Gastrocnemius medialis (tissue), 4 donors: ENCODE measurements around the gene NPB. TPM values are rescaled to one million over a fixed set of nuclear protein-coding genes. Genes with fewer than 3 reads are reported as not detected.

Experiments
- ATAC-seq, 2 donors: fragments of 150-250 bp; one replicate each; pipeline ENCODE4 v1.9.1; 2016
- DNase-seq, 2 donors: peaks; one replicate each; pipeline ENCODE4 v3.0.0-alpha.2; 2019
- H3K27ac ChIP-seq, 4 donors: fragments of 200-600 bp; sonication (generic); 1 replicate in 1 of 4; 2 replicates in 3 of 4; pipeline ENCODE4 v1.5.1; 2016 to 2018; ENCODE audit warnings: mild to moderate bottlenecking in 2 of 4, moderate library complexity in 1 of 4
- H3K27me3 ChIP-seq, 3 donors: fragments of 200-600 bp; sonication (generic) in 2 of 3; 1 replicate in 1 of 3; 2 replicates in 2 of 3; pipeline versions ENCODE4 v1.5.1 to v1.6.0; 2016 to 2019; ENCODE audit warnings: mild to moderate bottlenecking in 1 of 3, moderate library complexity in 1 of 3
- H3K36me3 ChIP-seq, 2 donors: fragments of 200-600 bp; sonication (generic) in 1 of 2; one replicate each; pipeline ENCODE4 v1.5.1; 2017 to 2018
- H3K4me1 ChIP-seq, 2 donors: fragments of 200-600 bp; sonication (generic) in 1 of 2; one replicate each; pipeline ENCODE4 v1.5.1; 2016 to 2017; ENCODE audit warnings: mild to moderate bottlenecking in 2 of 2
- H3K4me3 ChIP-seq, 4 donors: fragments of 200-600 bp; sonication (generic) in 3 of 4; 1 replicate in 1 of 4; 2 replicates in 3 of 4; pipeline ENCODE4 v1.5.1; 2016 to 2019; ENCODE audit warnings: mild to moderate bottlenecking in 2 of 4
- H3K9me3 ChIP-seq, 3 donors: fragments of 200-600 bp; sonication (generic) in 2 of 3; 1 replicate in 1 of 3; 2 replicates in 2 of 3; pipeline ENCODE4 v1.5.1; 2016 to 2019
- POLR2A ChIP-seq, 2 donors: fragments of 450-650 bp; IDR thresholded peaks; one replicate each; pipeline ENCODE4 v1.6.1; 2017; ENCODE audit warnings: antibody characterized with exemption in 2 of 2, mild to moderate bottlenecking in 2 of 2, moderate library complexity in 2 of 2
- in situ Hi-C, 4 donors: fragments of 200-750 bp; cut with MboI; loops; one replicate each; pipeline versions ENCODE4 v1.15.0 to v1.8.0; 2017; ENCODE audit warnings: low sequenced_read_pairs in 4 of 4
- intact Hi-C: fragments of 100-400 bp; cut with DNase I; formaldehyde crosslinking; loops from one replicate; pipeline ENCODE4 v1.15.1; 2023; ENCODE audit warnings: low total_unique reads
- total RNA-seq, 4 donors: library from RNA; depleted of rRNA; stranded (reverse); fragments of >200 nt; gene quantifications; one replicate each; pipeline versions ENCODE4 v1.1.0 to v1.2.3, GENCODE V29; 2016
- TF ChIP-seq, protein P1 (sequence below), 5 experiments: fragments of 450-650 bp in 3 of 5; fragments of 200-600 bp in 2 of 5; sonication (generic) in 2 of 5; IDR thresholded peaks in 4 of 5; conservative IDR thresholded peaks in 1 of 5; 1 replicate in 4 of 5; 2 replicates in 1 of 5; pipeline ENCODE4 v1.5.1; 2016 to 2019; ENCODE audit warnings: antibody characterized with exemption in 5 of 5, mild to moderate bottlenecking in 3 of 5, moderate library complexity in 3 of 5

Gene NPB
- total RNA-seq, 4 donors from 2014 or later = 0.46 to 1.4 (median 1.1) TPM; not detected in 1

- no peak for ATAC-seq
- no peaks in the 10 kb centered on the region for H3K27me3 ChIP-seq
- H3K36me3 ChIP-seq = no peaks in the 10 kb centered on the region
- intact Hi-C loops = no loop called here
- no peak overlapping the region for H3K27ac ChIP-seq
- no peak for TF ChIP-seq POLR2A (IDR thresholded peaks at IDR 0.05)
- TF ChIP-seq, protein P1, sequence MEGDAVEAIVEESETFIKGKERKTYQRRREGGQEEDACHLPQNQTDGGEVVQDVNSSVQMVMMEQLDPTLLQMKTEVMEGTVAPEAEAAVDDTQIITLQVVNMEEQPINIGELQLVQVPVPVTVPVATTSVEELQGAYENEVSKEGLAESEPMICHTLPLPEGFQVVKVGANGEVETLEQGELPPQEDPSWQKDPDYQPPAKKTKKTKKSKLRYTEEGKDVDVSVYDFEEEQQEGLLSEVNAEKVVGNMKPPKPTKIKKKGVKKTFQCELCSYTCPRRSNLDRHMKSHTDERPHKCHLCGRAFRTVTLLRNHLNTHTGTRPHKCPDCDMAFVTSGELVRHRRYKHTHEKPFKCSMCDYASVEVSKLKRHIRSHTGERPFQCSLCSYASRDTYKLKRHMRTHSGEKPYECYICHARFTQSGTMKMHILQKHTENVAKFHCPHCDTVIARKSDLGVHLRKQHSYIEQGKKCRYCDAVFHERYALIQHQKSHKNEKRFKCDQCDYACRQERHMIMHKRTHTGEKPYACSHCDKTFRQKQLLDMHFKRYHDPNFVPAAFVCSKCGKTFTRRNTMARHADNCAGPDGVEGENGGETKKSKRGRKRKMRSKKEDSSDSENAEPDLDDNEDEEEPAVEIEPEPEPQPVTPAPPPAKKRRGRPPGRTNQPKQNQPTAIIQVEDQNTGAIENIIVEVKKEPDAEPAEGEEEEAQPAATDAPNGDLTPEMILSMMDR (IDR thresholded peaks at IDR 0.05 in 4 of 5, conservative IDR thresholded peaks at IDR 0.05 in 1 of 5) = no peak
- no peaks in the 10 kb centered on the region for H3K9me3 ChIP-seq
- in situ Hi-C loops = no loop called here
- no peak for DNase-seq
- H3K4me3 ChIP-seq = no peak overlapping the region
- H3K4me1 ChIP-seq = peaks cover 20 to 24% of the 10 kb centered on the region in 2 donors
These were observed 4.0 kb downstream of the NPB start for GRCh38 chr17:81905993-81906392.

GRCh38 chr17:81906476-81907218 is 4.6 kb downstream of the NPB start:
- H3K4me1 ChIP-seq = peaks cover 22 to 24% of the 10 kb centered on the region in 2 donors
- H3K9me3 ChIP-seq = no peaks in the 10 kb centered on the region
- in situ Hi-C loops = no loop called here
- TF ChIP-seq, protein P1 (IDR thresholded peaks at IDR 0.05 in 4 of 5, conservative IDR thresholded peaks at IDR 0.05 in 1 of 5) = no peak
- no peak for TF ChIP-seq POLR2A (IDR thresholded peaks at IDR 0.05)
- no peaks in the 10 kb centered on the region for H3K27me3 ChIP-seq
- H3K27ac ChIP-seq = peak overlapping the region; percentile 39 to 69 (median 62)
- intact Hi-C loops = no loop called here
- no peaks in the 10 kb centered on the region for H3K36me3 ChIP-seq
- no peak for ATAC-seq
- no peak for DNase-seq
- H3K4me3 ChIP-seq = no peak overlapping the region

DNA sequence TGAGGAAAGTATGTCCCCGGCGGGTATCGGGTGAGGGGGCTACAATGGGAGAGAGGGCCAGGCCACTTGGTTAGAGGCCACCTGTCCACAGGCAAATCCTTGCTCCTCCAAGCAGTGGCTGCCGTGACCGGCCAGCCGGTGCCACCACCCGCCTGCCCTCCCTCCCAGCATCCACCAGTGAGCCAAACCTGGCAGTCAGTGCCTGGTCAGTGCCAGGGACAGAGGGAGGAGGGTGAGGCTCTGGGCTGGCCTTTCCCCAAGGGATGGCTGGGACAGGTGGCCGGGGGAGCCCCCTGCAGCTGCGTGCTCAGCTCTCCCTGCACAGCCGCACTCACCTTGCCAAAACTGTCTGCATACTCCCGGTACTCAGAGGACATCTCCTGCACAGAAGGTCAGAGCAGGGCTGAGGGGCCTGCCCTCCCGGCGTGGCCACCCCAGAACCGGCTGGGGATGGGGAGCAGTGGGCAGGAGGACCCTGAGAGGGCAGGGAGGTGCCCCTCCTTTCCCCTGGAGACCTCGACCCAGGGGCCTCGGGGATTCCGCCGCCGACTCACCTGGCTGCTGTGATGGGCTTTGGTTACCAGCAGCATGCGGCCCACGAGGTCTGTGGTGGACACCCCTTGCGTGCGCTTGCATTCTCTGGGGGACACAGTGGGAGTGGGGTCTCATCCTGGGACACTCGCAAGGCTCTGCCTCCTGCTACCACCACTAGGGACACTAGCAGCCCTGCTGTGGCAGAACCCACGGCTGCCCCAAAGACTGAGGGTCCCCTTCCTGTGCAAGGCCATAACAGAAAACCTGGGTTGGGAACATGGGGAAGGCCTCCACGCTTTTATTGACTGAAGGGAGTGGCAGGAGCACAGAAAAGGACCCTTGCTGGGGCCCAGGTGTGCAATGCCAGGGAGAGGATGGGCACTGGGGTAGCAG is 5.4 kb downstream of the NPB start:
- in situ Hi-C loops = no loop called here
- H3K9me3 ChIP-seq = no peaks in the 10 kb centered on the region
- H3K27ac ChIP-seq = peak overlapping the region; percentile 39 to 69 (median 62)
- no peak overlapping the region for H3K4me3 ChIP-seq
- TF ChIP-seq POLR2A (IDR thresholded peaks at IDR 0.05) = no peak
- TF ChIP-seq, protein P1 (IDR thresholded peaks at IDR 0.05 in 4 of 5, conservative IDR thresholded peaks at IDR 0.05 in 1 of 5) = no peak
- intact Hi-C loops = no loop called here
- H3K4me1 ChIP-seq = peaks cover 21 to 27% of the 10 kb centered on the region in 2 donors
- ATAC-seq (peak in 1 of 2 donors; percentile 56), DNase-seq (peak; percentile 49 to 85)
- peaks cover 0 to 3% of the 10 kb centered on the region in 2 donors for H3K36me3 ChIP-seq
- no peaks in the 10 kb centered on the region for H3K27me3 ChIP-seq

GRCh38 chr17:81908793-81909192 is 6.8 kb downstream of the NPB start:
- ATAC-seq (no peak), DNase-seq (no peak)
- H3K4me1 ChIP-seq = peaks cover 21 to 27% of the 10 kb centered on the region in 2 donors
- H3K36me3 ChIP-seq = peaks cover 0 to 16% of the 10 kb centered on the region in 2 donors
- no peak overlapping the region for H3K4me3 ChIP-seq
- no peak overlapping the region for H3K27ac ChIP-seq
- in situ Hi-C loops = no loop called here
- intact Hi-C loops = no loop called here
- H3K27me3 ChIP-seq = no peaks in the 10 kb centered on the region
- no peak for TF ChIP-seq POLR2A (IDR thresholded peaks at IDR 0.05)
- TF ChIP-seq, protein P1 (IDR thresholded peaks at IDR 0.05 in 4 of 5, conservative IDR thresholded peaks at IDR 0.05 in 1 of 5) = no peak
- H3K9me3 ChIP-seq = no peaks in the 10 kb centered on the region
